GM21529 (cell line): ENCODE measurements around the gene MSANTD4.
"Not testable (repeated sequence)": the region's sequence is repeated elsewhere in the genome, so short reads cannot be mapped to it uniquely, and the experiment has no call there.

Experiments
- ATAC-seq: cut with Tn5 transposase; IDR thresholded peaks from one replicate; pipeline ENCODE4 v1.9.1; 2021; ENCODE audit not compliant: unreplicated experiment

MSANTD4 gene

DNA sequence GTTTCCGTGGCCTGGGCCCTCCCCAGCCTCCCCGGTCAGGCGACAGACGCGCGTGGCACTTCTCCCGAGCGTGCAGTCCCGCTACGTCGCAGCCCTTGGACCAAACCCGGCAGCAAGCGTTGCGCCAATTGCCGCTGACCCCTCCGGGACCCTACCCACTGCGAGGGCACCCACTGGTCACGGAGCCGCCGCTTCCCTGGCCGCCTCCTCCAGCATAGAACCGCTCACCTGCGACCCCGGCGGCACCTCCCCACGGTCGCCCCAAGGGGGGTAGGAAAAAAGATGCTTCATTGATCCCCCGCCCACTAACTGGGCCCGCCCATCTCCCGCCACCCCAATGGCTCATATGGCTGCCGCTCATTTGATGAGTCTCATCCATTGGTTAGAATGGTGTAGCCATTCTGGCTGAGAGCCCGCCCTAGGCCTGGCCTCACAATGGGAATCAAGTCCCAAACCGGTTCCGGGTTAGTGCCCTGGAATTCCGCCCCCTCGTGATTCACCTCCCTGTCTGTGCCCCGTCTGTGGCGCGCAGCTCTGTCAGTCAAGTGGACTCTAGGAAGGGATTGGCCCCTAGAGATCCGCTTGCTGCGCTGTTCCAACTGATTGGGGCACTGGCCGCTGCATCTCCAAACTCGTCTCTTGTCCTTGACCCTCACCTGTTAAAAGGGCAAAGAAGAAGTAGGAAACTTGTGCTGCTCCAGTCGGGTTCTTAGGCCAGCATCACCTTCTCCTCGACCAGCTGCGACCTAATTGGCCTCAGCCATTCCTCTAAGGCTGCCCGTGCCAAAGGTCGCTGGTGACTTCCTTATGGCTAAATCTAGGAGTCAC is at the start of gene MSANTD4:
Gene MSANTD4, minus strand, starts transcription at position 274 of the 828 bp plus-strand sequence. CDS start 11,323 bp downstream, outside the sequence.
- ATAC-seq = peak; percentile 98

DNA sequence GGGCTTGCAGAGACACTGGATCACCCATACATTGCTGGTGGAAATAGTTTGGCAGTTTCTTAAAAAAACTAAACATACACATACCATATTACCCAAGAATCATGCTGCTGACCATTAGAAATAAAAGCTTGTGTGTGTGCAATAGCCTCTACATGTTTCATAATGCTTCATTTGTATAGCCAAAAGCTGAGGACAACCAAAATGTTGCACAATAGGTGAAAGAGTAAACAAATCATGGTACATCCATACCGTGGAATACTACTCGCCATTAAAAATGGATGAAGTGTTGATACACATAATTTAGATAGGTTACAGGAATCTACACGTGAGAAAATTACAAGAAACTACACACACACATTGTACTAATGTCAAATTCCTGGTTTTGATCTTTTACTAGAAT is 48.6 kb upstream of the MSANTD4 start:
- ATAC-seq = no peak

DNA sequence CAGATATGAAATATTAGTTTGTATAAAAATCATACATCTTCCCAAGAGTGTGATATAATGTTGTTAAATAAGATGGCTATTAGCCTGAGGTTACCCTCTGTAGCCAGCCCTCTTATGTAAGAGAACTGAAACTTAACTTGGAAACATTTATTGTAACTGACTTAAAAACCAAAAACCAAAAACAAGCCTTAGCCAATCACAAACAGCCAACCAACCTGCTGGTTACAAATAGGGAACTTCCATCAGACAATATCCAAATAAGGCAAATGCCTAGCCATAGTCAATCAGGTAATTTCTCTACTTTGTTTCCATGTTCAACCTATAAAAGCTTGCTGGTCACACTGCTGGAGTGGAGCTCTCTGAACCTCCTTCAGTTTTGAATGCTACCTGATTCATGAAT is 41.0 kb upstream of the MSANTD4 start:
- peak; percentile 60 for ATAC-seq

DNA sequence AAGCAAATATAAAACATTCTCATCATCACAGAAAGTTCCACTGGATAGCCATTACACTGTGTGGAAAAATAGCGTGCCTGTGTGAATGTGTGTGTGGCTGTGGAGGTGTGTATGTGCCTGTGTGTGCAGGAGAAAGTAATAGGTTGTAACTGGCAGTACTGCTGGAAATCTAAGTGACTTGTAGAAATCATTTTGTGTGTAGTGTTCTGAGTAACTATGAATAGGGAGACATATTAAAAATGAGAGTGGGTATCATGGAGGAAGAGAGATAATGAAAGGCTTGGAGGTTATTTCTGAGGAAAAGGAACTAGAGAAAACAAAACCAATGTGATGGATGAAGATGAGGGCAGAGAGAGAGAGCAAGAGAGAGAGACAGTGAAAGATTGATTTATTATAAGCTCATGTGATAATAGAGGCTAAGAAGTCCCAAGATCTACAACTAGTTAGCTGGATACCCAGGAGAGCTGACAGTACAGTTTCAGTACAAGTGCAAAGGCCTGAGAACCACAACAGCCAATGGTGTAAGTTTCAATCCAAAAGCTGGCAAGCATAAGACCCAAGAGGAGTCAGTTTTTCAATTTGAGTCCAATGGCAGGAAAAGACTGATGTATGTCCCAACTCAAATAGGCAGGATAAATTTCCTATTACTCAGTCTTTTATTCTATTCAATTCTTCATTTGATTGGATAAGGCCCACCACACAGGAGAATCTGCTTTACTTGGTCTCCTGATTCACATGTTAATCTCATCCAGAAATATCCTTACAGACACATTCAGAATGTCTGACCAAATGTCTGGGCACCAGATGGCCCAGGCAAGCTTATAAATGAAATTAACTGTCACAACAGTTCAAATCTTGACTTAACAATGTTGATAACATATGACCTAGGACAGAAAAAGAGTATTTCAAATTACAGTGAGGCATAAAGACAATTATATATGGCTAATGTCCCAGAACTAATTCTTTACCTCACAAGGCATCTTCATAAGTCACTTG is 40.2 kb upstream of the MSANTD4 start:
- peak; percentile 49 for ATAC-seq

DNA sequence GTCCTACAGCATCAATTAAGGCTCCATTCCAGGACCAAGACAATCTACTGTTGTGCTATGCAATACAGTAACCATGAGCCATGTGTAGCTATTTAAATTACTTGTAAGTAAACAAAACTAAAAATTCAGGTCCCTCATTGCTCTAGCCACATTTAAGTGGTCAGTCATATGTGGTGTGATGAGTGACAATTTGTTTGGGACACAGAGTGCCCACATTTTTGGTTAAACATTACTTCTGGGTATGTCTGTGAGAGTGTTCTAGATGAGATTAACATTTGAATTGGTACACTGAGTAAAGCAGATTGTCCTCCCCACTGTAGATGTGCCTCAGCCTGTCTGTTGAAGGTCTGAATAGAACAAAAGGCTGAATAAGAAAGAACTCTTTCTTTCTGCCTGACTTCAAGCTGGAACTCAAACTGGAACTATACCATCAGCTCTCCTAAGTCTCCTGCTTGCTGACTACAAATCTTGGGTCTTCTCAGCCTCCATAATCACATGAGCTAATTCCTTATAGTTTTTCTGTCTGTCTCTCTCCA is 39.3 kb upstream of the MSANTD4 start:
- ATAC-seq = no peak

DNA sequence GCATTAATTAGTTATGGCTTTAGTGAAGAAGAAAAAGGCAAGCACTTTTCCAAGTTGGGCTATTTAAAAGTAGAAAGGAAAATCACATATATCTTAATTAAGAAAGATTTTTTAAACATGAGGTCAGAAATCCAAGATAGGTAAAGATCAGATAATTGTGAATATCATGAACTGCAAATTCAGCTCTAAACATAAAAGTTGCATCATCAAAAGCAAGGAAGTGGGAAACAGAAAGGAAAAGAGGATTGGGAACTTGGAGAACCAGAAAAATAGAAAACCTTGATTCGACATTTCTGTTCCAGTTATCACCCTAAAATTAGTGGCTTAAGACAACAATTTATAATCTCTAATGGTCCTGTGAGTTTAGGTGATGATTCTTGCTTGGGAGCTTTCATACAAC is 37.6 kb upstream of the MSANTD4 start:
- no peak for ATAC-seq

DNA sequence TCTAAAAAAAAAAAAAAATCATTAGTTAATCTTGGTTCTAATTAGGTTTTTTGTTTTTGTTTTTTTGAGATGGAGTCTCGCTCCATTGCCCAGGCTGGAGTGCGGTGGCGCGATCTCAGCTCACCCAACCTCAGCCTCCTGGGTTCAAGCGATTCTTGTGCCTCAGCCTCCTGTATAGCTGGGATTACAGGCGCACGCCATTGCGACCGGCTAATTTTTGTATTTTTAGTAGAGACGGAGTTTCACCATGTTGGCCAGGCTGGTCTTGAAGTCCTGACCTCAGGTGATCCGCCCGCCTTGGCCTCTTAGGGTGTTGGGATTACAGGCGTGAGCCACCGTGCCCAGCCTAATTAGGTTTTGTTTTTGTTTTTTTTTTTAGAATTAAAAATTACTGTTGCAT is 36.3 kb upstream of the MSANTD4 start:
- ATAC-seq = not testable (repeated sequence)

DNA sequence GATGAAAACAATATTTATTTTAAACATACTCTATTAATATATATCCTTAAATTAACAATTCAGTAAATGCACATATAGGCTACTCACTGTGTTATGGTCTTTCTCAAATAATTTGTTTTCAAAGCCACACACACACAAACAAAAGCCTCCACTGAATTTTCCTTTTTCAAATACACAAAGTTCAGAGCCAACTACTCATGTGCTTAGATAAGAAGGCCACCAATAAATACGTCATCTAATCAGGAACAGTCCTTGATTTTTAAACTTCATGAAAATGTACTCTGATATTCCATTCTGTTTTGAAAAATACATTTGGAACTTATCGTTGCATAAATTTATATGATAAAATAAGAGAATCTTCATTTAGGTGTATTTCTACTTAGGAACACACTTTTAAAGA is 29.1 kb upstream of the MSANTD4 start:
- ATAC-seq = no peak

DNA sequence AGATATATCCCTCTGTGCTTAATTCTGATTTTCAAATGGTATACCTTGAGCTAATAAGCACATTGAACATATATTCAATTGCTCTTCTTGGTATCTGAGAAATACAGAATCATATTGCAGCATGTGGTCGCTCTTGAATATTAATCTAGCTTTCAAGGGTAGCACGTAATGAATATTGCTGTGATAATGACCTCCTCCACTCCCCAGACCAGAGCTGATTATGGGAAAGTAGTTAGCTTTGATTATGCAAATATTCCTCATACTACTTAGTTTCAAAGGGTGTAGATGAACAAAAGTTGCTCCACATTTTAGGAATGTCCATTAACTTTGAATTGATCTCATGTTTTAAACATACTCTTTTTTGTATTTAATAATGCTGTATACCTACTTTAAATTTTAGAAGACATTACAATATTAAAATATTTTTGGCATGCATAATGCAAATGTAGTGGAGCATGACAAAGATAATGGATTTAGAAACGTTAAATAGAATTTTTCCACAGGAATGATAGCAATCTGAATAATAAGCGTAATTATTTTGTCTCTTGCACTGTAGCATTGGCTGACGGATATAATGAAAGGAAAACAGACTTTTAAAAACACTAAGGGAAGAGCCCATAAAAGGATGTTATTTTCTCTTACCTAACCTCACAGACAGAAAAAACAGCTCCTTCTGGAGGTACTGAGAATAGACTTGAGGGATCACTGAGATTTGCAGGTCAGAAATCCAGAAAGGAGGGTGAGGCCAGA is 27.9 kb upstream of the MSANTD4 start:
- ATAC-seq = no peak

DNA sequence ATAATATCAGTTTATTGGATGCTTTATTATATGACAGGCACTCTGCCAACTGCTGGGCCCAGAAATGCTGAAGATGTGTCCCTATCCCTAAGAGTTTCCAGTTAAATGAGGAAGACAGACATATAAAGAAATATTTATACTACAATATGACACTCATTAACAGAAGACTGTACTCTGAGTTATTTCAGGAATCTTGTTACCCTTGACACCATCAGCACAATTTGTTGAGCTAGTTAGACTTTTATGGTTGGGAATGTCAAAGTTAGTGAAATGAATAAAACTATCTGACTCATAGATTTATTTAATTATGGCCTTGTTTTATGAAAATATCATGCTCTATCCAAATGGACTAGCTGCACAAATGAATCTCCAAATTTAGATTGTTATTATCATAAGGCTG is 25.6 kb upstream of the MSANTD4 start:
- ATAC-seq = no peak

DNA sequence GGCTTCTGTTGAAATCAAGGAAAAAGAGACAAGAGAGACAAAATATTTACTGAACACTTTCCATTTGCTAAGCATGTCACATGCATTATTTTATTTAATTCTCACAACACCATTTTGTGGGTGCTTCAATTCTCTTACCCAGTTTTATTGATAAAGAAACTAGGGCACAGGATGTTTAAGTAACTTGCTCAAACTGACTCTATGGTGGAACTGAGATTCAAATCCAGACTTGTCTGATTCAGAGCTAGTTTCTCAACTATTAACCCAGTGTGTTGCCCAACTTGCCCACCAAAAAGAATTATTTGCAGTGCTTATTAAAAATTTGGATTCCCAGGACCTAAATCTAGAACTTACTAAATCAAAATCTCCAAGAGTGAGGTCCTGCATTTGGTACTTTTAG is 21.5 kb upstream of the MSANTD4 start:
- ATAC-seq = no peak

DNA sequence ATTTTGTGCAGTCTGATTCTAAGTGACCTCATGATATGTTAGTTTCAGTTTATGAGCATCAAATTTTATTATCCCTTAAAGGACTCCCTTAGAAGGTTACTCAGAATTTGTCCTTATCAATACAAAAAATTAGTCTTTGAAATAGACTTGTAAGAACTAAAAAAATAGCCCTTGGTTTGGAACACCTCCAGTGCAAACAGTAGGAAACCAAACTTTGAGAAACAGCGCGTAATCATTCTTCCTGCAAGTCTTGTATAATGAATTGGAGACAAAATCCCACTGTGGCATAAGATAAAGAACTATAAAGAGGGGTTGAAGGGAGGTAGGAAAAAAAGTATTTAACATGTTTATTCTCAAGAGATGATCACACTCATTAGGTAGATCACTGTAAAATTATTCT is 10.8 kb upstream of the MSANTD4 start:
- no peak for ATAC-seq

DNA sequence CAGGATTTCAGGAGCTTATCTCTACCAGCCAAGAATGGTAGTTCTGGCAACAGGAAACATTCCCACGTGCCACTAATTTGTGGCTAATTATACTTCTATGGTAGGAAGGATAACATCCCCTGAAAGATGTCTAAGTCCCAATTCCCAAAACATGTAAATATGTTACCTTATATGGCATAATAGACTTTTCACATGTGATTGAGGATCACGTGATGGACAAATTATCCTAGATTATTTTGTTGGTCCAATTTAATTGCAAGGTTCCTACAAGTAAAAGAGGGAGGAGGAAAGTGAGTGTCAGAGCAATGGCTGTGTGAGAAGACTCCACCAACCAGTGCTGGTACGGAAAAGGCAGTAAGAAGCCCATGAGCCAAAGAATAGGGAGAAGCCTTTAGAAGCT is 9.9 kb upstream of the MSANTD4 start:
- no peak for ATAC-seq

DNA sequence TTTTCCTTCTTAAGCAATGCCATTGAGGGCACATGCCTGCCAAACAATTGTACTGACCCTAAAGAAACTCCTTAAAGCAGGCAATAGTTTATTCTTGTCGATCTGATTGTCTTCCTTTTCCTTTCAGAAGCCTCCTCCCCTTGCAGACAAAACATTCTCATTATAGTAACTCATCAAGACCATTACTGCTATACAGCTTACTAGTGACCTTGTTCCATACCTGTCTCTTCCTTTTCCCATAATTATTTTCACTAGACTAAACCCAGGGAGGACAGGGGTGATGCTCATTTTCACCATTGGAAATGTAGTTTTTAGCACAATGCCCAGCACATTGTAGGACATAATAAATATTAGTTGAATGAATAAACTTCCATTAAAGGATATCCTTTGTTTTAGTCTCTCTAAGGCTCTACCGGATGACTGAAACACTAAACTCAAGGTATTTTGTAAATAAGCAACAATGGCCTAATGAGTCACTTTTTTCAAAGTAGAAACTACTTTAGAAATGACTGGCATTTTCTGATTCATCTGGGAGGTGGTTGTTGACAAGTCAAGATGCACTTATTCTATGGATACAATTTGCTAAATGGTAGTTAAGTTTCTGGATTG is 9.3 kb upstream of the MSANTD4 start:
- ATAC-seq = no peak

DNA sequence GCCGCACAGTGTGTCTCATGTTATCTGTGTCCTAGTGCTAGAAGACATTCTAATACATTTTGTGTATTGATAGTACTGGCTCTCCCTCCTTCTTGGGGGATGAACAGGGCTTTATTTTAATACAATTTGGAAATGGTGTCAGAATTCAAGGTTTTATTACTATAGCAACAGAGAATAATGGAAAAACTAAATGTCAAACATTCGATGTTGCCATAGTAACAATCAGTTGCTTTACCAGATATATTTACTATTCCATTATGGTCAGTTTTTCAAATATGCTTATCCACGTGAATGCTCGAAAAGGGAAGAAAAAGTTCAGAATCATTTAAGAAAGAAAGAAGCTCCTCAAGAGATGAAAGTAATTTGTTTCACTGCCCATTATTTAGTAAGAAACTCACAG is 8.6 kb upstream of the MSANTD4 start:
- no peak for ATAC-seq

DNA sequence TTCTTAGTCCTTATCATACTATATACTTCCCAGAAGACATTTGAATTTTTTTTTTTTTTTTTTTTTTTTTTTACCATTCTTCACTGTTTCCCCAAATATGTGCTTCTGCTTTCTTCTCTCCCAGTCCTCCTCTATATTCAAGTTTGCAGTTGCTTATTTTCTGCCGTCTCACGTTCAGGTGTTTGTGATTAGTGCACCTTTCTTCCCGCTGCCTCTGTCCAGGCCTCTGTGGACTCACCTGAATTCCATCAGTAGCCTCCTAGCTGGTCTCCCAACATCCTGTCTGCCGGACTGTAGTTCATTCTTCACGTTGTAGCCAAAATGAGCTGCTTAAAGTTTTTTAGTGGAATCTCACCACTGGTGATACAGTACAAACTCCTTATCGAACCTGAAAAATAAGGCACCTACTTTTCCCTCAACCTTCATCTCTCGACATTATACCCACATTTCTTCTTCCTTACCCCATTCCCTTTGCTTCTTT is 795 bp upstream of the MSANTD4 start:
- no peak for ATAC-seq

DNA sequence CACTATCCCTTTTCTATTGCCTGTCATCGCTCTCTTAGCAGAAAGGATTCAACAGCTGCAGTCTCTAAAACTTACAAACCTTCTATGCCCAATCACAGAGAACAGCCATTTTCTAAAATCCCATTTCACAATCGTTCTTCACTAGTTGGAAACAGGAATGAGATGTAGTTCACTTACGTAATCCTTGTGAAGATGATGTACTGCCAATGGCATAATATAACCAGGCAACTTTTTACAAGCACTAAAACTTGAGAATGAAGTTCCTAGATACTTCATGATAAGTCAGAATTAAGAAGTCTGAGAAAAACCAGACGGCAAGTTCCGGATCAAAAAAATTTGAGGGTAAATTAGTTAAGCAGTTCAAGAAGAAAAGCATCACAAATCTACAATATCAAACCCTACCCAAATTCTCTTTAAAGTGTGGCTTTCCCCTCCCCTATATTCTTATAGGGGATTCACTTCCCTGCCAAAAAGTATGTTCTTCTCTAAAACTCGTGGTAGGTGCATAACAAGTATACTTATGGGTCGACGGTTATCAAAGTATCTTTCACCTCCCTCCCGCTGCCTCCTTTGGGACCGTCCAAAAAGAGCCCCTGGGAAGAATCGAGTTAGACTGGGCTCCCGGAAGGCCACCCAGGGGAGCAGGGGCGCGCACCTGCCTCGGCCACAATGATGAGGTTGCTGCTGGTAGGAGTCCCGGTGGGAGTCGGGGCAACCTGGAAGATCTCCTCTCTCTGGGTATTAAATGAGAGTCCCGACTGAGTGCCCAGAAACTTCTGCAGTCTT is 666 bp downstream of the MSANTD4 start:
- peak; percentile 17 for ATAC-seq

DNA sequence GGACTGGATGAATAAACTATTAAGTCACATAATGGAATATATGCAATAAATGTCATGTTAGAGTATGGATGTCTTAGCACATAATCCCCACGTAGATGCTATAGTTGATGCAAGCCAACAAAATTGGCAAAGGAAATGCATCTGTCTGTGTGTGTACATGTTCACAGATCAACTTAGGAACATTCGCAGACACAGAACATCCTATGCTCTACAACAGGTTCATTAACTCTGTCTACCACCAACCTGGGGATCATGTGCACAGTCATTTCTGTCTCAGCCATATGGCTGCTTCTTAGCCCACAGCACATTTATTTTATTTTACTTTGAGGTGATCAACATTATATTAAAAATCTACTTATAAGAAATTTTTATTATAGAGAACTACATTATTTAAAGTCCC is 4.9 kb downstream of the MSANTD4 start:
- no peak for ATAC-seq

DNA sequence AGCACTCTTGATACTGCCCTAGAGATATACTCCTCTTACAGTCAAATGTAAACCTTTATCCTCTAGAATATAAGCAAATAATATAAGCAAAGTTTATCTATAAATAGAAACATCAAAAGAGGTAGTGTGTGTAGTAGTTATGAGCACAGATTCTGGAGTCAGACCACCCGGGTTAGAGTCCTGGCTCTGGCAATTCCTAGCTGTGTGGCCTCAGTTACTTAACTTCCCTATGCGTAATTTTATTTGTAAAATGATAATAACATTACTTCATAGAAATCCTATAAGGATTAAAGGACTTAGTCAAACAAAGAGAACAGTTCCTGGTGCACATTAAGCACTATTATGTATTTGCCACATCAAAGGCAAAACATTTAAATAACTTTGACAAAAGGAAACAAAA is 7.0 kb downstream of the MSANTD4 start:
- no peak for ATAC-seq

DNA sequence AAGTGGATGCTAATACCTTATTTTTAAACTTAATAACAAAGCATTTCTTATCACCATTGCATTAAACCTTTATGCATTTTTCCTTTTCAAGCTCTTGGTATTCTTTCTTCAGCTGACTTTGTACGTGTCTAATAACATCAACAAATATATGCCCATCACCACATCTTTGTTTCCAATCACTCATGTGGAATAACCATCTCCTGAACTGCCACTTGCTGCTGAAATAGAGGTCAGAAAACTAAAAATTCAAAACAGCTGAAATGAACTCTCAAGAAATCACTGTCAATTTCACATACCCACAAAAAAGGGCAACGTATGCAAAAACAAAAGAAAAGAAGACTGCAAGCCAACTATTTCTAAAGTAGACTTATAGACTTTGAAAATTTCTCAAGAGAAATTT is 7.4 kb downstream of the MSANTD4 start:
- no peak for ATAC-seq
